ENCODE results near the gene LRRC70. TPM values are rescaled to one million over a fixed set of nuclear protein-coding genes. Genes with fewer than 3 reads are reported as not detected.

Gene LRRC70
- polyA plus RNA-seq, 1 experiment: 0.71 TPM

GRCh38 chr5:62581836-62582597 is 3.4 kb downstream of the LRRC70 start:
- DNase-seq (ENCODE audit: low read depth, low spot score): no peak
- Histone ChIP-seq H3K4me3 (ENCODE audit: low read depth, low read length) (no peak overlapping the region), H3K9me3 (ENCODE audit: control insufficient read depth, insufficient read depth, low read length) (no peaks in the 10 kb centered on the region), H3K27ac (ENCODE audit: low read depth, low read length) (no peak overlapping the region), H3K27me3 (ENCODE audit: control insufficient read depth, insufficient read depth, low read length) (no peaks in the 10 kb centered on the region)
- ChIA-PET POLR2A (no interaction called here), CTCF (interaction anchor here (1.5 kb wide), 1 partner anchor 24 kb away, joined by 3 read pairs; no protein-coding TSS in a partner anchor)
- no peak for TF ChIP-seq CTCF (IDR thresholded peaks at IDR 0.05; ENCODE audit: low read depth, low read length)

DNA sequence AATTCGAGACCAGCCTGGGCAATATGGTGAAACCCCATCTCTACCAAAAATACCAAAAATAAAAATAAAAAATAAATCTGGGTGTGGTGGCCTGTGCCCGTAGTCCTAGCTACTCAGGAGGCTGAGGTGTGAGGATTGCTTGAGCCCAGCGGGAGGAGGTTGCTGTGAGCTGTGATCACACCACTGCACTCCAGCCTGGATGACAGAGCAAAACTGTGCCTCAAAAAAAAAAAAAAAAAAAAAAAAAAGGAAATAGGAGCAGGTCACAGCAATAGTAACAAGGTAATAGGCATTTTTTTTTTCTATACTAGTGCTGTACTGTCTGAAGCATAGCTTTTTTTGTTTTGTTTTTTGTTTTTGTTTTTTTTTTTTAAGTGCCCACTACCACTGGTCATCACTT is 5.8 kb downstream of the LRRC70 start:
- no peak overlapping the region for H3K27ac ChIP-seq (ENCODE audit: low read depth, low read length)
- DNase-seq (ENCODE audit: low read depth, low spot score): no peak
- no peak overlapping the region for H3K4me3 ChIP-seq (ENCODE audit: low read depth, low read length)
- no peaks in the 10 kb centered on the region for H3K9me3 ChIP-seq (ENCODE audit: control insufficient read depth, insufficient read depth, low read length)
- CTCF ChIA-PET: no interaction called here
- no peak for TF ChIP-seq CTCF (IDR thresholded peaks at IDR 0.05; ENCODE audit: low read depth, low read length)
- POLR2A ChIA-PET: no interaction called here
- no peaks in the 10 kb centered on the region for H3K27me3 ChIP-seq (ENCODE audit: control insufficient read depth, insufficient read depth, low read length)

GRCh38 chr5:62585306-62585705 is 6.7 kb downstream of the LRRC70 start:
- H3K27me3 ChIP-seq (ENCODE audit: control insufficient read depth, insufficient read depth, low read length): no peaks in the 10 kb centered on the region
- no peak for DNase-seq (ENCODE audit: low read depth, low spot score)
- H3K27ac ChIP-seq (ENCODE audit: low read depth, low read length): no peak overlapping the region
- ChIA-PET POLR2A (no interaction called here), CTCF (no interaction called here)
- no peaks in the 10 kb centered on the region for H3K9me3 ChIP-seq (ENCODE audit: control insufficient read depth, insufficient read depth, low read length)
- TF ChIP-seq CTCF (IDR thresholded peaks at IDR 0.05; ENCODE audit: low read depth, low read length): no peak
- H3K4me3 ChIP-seq (ENCODE audit: low read depth, low read length): no peak overlapping the region

DNA sequence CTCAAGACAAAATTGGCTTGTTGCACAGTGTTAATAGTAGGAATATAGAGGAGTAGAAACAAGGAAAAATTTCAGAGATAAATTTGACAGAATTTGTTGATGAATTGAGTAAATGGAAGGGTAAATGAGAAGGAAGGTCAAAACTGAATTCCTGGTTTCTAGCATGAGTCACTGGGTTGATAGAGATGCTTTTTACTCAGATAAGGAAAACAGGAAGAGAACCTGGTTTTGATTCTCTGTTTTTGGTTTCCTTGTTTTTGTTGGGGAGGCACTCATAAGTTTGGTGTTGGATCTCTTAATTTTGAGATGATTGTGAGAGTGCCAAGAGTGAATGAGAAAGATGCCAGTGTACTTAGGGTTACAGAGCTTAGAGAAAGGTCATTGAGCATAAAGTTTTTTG is 7.1 kb downstream of the LRRC70 start:
- Histone ChIP-seq H3K27ac (ENCODE audit: low read depth, low read length) (no peak overlapping the region), H3K27me3 (ENCODE audit: control insufficient read depth, insufficient read depth, low read length) (no peaks in the 10 kb centered on the region), H3K4me3 (ENCODE audit: low read depth, low read length) (no peak overlapping the region), H3K9me3 (ENCODE audit: control insufficient read depth, insufficient read depth, low read length) (no peaks in the 10 kb centered on the region)
- DNase-seq (ENCODE audit: low read depth, low spot score): no peak
- ChIA-PET POLR2A (no interaction called here), CTCF (no interaction called here)
- TF ChIP-seq CTCF (IDR thresholded peaks at IDR 0.05; ENCODE audit: low read depth, low read length): no peak

DNA sequence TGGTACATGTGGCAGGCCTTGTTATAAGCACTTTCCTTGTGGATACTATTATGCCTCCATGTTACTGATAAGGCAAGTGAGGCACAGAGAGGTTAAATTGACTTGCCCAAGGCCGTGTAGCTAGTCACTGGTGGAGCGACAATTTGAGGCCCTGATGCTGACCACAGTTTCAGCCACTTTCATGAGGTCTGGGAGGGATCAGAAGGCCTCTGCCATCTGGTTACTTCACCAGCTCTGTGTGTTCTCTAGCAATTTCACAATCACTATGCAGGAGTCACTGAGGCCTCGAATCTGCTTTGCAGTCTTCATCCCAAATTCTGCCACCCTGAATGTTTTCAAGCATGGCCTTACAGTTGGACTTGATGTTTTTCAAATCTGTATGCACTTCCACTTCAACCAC is 9.1 kb downstream of the LRRC70 start:
- no peak overlapping the region for H3K4me3 ChIP-seq (ENCODE audit: low read depth, low read length)
- H3K9me3 ChIP-seq (ENCODE audit: control insufficient read depth, insufficient read depth, low read length): no peaks in the 10 kb centered on the region
- ChIA-PET CTCF (no interaction called here), POLR2A (interaction anchor here (0.6 kb wide), 1 partner anchor 9 kb away, joined by 6 read pairs; the partner anchor contains the start of gene LRRC70)
- no peak for TF ChIP-seq CTCF (IDR thresholded peaks at IDR 0.05; ENCODE audit: low read depth, low read length)
- DNase-seq (ENCODE audit: low read depth, low spot score): no peak
- no peak overlapping the region for H3K27ac ChIP-seq (ENCODE audit: low read depth, low read length)
- no peaks in the 10 kb centered on the region for H3K27me3 ChIP-seq (ENCODE audit: control insufficient read depth, insufficient read depth, low read length)

All from AG04450 (cell line).